ENCODE measurements around the gene NID2.

DNA sequence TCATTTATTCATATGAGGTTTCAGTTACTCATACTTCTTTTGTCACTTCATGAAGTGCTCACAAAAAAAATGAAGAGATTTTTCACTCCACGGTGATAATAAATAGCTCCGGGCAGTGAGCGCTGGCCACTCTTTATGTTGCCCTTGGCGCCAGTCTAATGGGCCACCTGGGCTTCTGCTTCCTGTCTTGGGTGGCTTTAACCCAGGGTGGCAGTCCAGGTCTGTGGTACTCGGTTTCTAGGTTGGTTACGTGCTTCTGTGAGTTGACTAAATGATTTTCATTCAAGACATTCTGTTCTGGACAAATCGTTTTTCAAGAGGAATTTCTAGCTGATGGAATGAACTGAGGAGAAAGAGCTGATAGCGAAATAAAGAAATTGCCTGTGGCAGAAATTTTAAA, 34.6 kb upstream of the NID2 start:
- TF ChIP-seq EZH2 (IDR thresholded peaks at IDR 0.05; ENCODE audit: borderline replicate concordance, low read depth, low read length, poor library complexity, severe bottlenecking) (no peak), CTCF (conservative IDR thresholded peaks at IDR 0.05; ENCODE audit: low read depth, low read length) (no peak)

All from A673 (cell line).